Measurements from ENCODE around the gene IL25. TPM values are rescaled to one million over a fixed set of nuclear protein-coding genes. Genes with fewer than 3 reads are reported as not detected.
"Not testable (repeated sequence)": the region's sequence is repeated elsewhere in the genome, so short reads cannot be mapped to it uniquely, and the experiment has no call there.

The IL25 gene
- total RNA-seq: not detected
- long read RNA-seq: 0 reads

DNA sequence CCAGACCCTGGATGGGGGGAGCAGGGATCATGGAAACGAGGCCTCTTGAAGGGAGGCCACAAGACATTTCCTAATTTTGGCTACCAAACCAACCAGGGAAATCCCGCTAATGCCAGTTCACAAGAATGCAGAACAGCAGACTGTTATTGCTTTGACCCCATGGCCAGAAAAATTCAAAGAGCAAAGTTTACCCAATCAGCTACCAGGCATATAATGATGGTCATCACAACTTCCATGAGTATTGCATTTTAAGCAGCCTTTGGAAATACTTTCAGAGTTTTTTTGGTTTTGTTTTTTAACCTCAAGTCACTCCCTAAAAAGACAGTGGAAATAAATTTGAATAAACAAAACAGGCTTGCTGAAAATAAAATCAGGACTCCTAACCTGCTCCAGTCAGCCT is at the start of gene IL25:
IL25 (plus strand) TSS at position 301 of the 400 bp plus-strand sequence.
- intact Hi-C loops (cut with DNase I, micrococcal nuclease): no loop called here
- ATAC-seq: no peak
- DNase-seq: no peak

DNA sequence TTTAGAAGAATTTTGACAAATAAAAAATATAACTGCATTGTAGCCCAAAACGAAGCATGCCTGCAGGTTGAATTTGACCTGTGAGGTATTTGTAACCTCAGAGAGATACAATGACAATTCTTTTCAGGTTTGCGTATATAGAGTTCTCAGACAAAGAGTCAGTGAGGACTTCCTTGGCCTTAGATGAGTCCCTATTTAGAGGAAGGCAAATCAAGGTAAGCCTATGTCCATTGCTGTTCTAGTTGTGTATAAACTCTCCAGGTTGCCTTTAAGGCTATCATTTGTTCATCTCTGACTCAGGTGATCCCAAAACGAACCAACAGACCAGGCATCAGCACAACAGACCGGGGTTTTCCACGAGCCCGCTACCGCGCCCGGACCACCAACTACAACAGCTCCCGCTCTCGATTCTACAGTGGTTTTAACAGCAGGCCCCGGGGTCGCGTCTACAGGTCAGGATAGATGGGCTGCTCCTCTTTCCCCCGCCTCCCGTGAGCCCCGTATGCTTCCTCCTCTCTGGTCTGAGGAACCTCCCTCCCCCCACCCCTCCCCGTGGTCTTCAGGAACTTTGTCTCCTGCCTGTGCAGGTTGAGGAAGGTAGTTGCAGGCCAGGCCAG is 48.7 kb upstream of the IL25 start:
- intact Hi-C loops (cut with DNase I, micrococcal nuclease): loop anchor here in 1 of 2 donors (10.0 kb wide), 1 partner anchor 141 kb away; the partner anchor contains the start of gene NGDN
- DNase-seq (no peak), ATAC-seq (no peak)

DNA sequence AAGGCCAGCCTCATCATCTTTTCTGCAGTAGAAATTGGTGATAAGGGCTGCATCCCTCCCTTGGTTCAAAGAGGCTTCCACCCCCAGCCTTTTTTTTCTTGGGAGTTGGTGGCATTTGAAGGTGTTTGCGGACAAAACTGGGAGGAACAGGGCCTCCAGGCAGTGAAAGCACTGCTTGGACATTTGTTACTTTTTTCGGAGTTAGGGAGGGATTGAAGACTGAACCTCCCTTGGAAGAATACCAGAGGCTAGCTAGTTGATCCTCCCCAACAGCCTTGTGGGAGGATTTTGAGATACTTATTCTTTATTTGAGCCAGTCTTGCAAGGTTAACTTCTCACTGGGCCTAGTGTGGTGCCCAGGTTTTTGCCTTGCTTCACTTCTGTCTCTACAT is 48.2 kb upstream of the IL25 start:
- DNase-seq (no peak), ATAC-seq (no peak)
- intact Hi-C loops (cut with DNase I, micrococcal nuclease): loop anchor here in 1 of 2 donors (10.0 kb wide), 1 partner anchor 140 kb away; the partner anchor contains the start of gene NGDN

DNA sequence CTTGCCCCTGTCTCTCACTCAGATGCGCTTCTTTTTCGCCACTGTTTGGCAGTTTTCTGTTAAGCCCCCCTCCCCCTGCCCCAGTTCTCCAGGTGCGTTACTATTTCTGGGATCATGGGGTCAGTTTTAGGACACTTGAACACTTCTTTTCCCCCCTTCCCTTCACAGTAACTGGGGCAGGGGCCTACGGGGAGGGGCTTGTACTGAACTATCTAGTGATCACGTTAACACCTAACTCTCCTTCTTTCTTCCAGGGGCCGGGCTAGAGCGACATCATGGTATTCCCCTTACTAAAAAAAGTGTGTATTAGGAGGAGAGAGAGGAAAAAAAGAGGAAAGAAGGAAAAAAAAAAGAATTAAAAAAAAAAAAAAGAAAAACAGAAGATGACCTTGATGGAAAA is 47.6 kb upstream of the IL25 start:
- no peak for ATAC-seq
- intact Hi-C loops (cut with DNase I, micrococcal nuclease): loop anchor here in 1 of 2 donors (10.0 kb wide), 1 partner anchor 140 kb away; the partner anchor contains the start of gene NGDN
- no peak for DNase-seq

DNA sequence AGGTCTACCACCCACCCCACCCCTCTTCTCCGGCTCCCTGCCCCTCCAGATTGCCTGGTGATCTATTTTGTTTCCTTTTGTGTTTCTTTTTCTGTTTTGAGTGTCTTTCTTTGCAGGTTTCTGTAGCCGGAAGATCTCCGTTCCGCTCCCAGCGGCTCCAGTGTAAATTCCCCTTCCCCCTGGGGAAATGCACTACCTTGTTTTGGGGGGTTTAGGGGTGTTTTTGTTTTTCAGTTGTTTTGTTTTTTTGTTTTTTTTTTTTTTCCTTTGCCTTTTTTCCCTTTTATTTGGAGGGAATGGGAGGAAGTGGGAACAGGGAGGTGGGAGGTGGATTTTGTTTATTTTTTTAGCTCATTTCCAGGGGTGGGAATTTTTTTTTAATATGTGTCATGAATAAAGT is 46.9 kb upstream of the IL25 start:
- intact Hi-C loops (cut with DNase I, micrococcal nuclease): loop anchor here in 1 of 2 donors (10.0 kb wide), 1 partner anchor 139 kb away; the partner anchor contains the start of gene NGDN
- not testable (repeated sequence) for DNase-seq, ATAC-seq

DNA sequence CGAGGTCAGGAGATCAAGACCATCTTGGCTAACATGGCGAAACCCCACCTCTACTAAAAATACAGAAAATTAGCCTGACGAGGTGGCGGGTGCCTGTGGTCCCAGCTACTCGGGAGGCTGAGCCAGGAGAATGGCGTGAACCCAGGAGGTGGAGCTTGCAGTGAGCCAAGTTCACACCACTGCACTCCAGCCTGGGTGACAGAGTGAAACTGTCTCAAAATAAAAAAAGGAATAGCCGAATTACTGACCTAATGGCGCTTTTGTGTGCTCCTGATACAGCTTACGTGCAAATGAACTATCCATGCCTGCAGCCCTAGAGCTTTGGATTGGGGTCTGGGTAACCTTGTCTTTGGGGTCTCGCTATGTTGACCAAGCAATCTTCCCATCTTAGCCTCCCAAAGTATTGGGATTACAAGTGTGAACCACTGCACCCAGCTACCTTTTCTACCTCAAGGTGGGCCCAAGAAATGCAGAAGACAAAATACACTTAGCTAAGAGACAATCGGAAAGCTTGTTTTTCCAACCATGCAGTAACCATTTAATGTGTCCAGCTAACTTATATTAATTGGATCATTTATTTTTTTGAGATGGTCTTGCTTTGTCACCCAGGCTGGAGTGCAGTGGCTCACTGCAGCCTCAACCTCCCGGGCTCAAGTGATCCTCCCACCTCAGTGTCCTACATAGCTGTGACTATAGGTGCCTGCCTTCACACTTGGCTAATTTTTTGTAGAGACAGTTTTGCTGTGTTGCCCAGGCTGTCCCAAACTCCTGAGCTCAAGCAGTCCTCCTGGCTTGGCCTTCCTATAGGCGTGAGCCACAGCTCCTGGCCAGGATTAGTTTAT is 45.9 kb upstream of the IL25 start:
- intact Hi-C loops (cut with DNase I, micrococcal nuclease): loop anchor here in 1 of 2 donors (10.0 kb wide), 1 partner anchor 138 kb away; the partner anchor contains the start of gene NGDN

DNA sequence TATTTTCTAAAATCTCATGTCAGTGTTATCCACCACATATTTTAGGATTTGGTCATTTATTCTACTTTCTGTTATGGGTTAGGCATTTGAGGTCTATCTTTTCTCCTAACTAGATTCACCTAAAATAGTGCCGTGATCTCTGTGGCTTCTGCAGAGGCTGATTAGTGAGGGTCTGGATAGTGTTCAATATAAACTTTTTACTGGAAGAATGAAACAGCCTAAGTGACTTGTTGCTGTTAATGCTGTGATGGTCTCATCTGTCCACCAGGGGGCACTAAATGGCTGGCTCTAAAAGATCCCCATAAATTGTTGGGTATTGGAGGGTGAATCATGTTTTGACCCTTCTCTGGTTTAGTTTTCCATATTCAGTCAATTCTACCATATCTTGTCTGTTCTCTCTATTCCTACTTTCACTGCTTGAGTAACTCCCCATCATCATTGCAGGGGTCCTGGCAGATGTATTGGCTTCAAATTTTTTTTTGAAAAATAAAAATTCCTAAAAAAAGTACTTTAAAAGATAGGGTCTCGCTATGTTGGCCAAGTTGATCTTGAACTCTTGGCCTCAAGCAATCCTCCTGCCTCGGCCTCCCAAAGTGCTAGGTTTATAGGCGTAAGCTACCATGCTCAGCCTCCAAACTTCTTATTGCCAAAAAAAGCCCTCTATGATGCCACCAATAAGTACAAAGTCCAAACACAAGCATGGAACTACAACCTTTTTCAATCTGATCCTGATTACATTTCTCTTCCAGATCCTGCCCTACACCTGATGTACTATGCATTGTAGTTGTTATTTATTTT is 44.5 kb upstream of the IL25 start:
- DNase-seq: peak; percentile 54 to 72
- intact Hi-C loops (cut with DNase I, micrococcal nuclease): loop anchor here in 1 of 2 donors (2.0 to 10.0 kb wide), 2 partner anchors 53 to 137 kb away; partner anchors contain the start of gene NGDN
- ATAC-seq: peak; percentile 76

More for the DNA sequence above, 45.9 kb upstream of the IL25 start:
- no peak for DNase-seq
- ATAC-seq: no peak

DNA sequence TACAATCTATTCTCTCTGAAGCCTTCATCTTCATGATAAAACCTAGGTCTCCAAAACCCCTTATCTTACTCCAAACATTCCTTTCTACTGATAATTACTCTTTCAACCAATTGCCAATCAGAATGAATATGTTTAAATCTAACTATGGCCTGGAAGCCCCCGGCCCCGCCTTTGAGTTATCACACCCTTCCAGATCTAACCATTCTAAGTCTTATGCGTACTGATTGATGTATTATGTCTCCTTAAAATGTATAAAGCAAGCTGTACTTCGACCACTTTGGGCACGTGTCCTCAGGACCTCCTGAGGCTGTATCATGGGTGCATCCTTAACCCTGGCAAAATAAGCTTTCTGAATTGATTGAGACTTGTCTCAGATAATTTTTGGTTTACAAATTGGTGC is 37.0 kb upstream of the IL25 start:
- DNase-seq (no peak), ATAC-seq (no peak)
- intact Hi-C loops (cut with DNase I, micrococcal nuclease): no loop called here

DNA sequence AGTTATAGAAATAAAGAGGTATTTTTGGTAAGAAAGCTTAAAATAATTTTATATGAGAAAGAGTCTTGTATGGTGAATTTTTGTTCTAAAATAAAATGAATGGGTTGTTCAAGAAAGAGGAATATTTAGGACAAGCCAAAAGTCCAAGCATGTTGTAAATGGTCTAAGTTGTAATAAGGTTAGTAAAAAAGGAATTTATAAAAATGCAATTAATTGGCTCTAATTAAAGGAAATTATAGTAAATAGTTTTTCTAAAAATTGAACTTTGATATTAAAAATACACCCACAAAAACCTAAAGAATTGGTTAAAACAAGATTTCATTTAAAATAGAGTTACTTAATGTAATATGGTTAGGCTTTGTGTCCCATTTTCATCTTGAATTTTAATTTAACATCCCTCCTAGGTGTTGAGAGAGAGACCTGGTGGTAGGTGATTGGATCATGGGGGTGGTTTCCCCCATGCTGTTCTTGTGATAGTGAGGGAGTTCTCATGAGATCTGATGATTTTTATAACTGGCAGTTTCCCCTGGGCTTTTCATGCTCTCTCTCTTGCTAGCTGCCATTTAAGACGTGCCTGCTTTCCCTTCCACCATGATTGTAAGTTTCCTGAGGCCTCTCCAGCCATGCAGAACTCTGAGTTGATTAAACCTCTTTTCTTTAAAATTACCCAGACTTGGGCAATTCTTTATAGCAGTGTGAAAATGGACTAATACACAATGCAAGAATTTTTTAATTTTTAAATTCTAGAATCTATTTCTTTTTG is 32.9 kb upstream of the IL25 start:
- DNase-seq (no peak), ATAC-seq (no peak)
- intact Hi-C loops (cut with DNase I, micrococcal nuclease): no loop called here

DNA sequence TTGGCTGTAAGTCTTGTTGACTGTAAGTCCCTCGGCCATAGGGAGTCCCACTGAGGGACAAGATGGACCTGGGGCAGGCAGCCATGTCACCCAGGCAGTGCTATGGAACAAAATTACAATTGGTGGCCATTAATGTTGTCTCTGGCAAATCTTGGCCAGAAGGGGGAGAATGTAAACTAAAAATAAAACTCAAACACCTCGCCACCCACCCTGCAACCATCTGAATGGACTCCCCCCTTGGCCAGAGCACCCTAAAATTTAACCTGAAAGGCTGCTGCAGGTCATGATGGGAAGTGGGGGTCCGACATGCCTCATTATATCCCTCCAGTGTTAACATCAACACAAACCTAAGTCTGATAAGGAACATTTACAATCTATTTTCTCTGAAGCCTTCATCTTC is 28.1 kb upstream of the IL25 start:
- no peak for ATAC-seq
- intact Hi-C loops (cut with DNase I, micrococcal nuclease): no loop called here
- no peak for DNase-seq

DNA sequence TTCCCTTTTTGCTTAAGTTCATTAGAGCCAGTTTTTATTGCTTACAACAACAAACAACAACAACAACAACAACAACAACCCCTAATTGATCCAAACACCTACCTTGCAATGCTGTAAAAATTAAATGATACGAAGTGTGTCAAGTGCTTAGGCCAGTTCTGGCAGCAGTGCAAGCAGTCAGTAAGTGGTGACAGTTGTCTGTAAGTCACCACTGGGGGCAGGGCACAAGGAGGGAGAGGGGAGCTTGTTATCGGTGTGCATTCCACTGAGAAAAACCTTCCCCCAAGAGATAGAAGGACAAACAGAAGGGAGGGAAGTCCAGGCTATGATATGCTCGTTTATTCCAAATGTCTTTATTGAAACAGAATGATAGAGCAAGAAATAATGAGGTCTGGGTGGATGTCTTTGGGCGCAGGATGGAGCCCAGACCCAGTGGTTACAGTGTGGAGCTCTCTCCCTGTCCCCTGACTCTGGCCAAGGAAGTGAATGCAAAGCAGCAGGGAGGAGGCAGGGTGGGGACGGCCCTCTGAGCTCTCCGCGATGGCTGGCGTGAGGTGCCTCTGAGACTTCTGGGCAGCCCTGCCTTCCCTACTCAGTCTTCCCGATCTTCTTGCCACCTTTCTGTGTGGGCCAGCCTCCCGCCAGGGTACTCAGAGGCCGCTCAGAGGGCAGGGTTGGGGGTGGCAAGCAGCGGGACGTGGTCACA is 26.5 kb upstream of the IL25 start:
- intact Hi-C loops (cut with DNase I, micrococcal nuclease): no loop called here
- no peak for ATAC-seq
- DNase-seq: no peak

DNA sequence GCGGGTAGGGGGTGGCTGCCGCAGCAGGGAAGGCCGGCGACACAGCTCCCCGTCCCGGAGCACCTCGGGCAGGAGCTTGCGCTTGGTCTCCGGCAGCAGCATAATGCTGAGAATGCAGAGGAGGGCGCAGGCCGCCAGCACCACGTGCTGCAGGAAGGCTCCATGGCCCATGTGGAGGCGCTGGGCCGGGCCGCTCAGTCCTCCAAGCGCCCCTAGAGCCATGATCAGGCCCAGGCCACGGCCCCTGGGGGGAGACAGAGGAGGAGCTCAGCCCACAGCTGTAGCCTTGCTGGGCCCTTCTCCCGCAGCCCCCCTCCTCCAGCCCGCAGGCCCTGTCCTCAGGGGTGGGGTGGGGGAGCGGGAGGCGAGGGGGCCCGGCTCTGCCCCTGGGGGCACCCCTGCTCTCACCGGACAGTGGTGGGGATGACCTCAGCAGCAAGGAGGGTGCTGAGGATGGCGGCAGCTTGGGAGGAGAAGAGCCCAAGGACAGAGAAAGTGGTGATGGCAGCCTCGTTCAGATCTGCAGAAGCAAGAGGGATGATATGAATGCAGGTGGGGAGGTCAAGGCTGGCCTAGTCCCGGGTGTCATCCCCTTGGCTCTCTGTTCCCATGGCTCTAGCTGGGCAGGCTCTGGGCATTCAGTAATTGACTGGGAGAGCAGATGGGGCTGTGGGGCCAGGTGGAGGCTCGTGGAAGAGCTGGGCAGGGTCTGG is 25.8 kb upstream of the IL25 start:
- intact Hi-C loops (cut with DNase I, micrococcal nuclease): no loop called here
- DNase-seq (no peak), ATAC-seq (no peak)

DNA sequence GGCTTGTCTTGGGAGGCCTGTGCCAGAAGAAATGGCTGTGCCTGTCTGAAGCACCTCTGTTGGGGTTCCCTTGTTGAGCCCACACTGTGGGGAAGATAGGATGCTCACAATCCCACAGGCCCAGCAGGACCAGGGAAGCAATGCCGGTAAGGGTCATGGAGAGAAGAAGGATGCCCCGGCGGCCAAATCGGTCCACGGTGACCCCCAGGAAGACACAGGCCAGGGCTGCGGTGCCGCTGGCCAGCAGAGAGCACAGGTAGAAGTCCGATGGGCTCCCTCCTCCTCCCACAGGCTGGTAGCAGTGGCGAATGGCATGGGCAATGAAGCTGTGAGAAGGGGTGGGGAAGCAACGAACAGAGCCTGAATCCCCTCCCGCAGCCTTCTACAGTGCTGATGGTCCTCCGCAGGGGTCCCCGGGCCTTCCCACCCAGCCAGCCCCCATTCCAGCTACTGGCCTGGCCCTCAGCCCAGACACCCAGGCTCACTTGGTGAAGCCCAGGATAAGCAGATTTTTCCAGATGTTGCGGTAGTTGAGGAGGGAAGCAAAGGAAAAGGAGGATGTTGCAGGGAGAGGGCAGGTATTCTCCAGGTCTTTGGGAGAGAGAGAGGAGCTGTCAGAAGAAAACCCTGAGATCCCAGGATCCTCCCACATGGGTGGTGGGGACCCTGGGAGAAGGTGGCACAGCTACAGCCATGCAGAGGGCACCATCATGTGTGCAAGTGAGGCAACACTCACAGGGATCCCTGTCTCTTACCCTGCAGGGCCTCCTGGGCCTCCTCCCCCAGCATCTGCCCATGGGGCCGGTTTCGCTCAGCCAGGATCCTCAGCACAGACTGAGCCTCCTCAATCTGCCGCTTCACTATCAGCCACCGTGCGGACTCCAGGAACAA is 25.0 kb upstream of the IL25 start:
- intact Hi-C loops (cut with DNase I, micrococcal nuclease): no loop called here
- ATAC-seq (no peak), DNase-seq (no peak)

DNA sequence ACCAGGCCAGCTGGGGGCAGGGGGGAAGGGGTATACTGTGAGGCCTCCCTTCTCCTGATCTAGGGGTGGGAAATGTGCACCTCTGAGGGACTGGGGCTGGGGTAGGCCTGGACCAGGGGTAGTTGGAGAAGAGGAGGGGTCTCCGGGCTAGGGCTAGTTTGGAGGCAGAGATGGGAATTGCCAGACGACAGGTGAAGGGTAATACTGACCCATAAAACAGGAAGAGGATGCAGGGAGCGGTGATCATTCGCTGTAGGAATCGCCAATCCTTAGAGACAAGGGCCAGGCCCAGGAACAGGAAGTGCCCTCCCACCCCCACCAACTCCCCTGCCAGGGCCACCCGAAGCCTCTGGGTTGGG is 24.3 kb upstream of the IL25 start:
- intact Hi-C loops (cut with DNase I, micrococcal nuclease): no loop called here
- no peak for DNase-seq
- no peak for ATAC-seq

DNA sequence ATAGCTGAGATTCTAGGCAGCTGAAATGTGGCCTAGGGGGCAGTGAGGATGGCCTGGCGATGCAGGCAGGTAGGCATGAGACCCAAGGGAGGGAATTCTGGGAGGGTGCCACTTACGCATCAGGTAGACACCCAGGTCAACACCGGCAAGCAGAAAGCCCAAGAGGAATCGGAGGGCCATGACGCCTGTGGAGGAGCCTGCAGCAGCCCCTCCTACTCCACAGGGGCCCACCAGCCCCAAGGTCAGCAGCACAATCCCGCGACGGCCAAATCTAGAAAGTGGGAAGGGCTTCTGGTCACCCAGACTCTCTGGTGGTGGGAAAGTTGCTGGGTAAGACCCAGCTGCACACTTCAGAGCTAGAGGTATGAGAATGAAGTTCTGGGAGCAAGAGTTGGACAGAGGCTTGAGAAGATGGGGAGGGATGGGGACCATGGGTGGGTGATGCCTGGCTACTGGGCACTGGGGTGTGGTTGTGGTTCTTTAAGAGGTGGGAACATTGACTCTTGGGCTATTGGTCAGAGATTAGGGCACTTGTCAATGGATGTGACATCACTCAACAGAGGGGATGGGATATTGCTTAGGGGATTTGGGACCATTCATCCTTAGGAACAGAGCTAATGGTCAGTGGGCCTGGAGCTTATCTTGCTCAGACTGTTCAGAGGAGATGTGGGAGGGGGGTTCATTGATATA is 23.3 kb upstream of the IL25 start:
- DNase-seq (no peak), ATAC-seq (no peak)
- intact Hi-C loops (cut with DNase I, micrococcal nuclease): no loop called here
